GM13976 (cell line): Measurements from ENCODE around the gene SYT17.

Experiments
- DNase-seq: peaks from one replicate; pipeline ENCODE4 v3.0.0; 2012; ENCODE audit warnings: low spot score
- in situ Hi-C: fragments of 300-500 bp; cut with MboI; formaldehyde crosslinking; loops from one replicate; pipeline ENCODE4 v1.12.0; 2022; ENCODE audit warnings: low sequenced_read_pairs, mixed read lengths, inconsistent platforms; ENCODE audit not compliant: unreplicated experiment
- TF ChIP-seq, protein P1 (sequence below): IDR thresholded peaks from 2 replicates; pipeline ENCODE4 v1.5.1; 2012; ENCODE audit warnings: borderline replicate concordance, mild to moderate bottlenecking; ENCODE audit not compliant: insufficient read depth; ENCODE audit errors: extremely low read depth, missing control alignments, control extremely low read depth

Gene SYT17

DNA sequence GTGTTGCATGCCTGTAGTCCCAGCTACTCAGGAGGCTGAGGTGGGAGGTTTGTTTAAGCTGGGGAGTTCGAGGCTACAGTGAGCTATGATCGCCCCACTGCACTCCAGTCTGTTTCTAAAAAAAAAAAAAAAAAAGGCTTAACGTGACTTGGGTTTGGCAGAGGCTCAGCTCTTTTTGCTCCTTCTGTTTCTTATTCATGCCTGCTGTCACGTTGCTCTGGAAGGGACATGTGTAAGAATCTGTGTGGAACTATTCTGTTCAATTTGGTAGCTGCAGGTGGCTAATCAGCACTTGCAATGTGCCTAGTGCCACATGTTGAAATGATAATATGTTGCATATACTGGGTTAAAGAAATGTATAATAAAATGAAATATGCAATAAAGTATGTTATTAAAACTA lies 20.9 kb upstream of the SYT17 start:
- TF ChIP-seq, protein P1, sequence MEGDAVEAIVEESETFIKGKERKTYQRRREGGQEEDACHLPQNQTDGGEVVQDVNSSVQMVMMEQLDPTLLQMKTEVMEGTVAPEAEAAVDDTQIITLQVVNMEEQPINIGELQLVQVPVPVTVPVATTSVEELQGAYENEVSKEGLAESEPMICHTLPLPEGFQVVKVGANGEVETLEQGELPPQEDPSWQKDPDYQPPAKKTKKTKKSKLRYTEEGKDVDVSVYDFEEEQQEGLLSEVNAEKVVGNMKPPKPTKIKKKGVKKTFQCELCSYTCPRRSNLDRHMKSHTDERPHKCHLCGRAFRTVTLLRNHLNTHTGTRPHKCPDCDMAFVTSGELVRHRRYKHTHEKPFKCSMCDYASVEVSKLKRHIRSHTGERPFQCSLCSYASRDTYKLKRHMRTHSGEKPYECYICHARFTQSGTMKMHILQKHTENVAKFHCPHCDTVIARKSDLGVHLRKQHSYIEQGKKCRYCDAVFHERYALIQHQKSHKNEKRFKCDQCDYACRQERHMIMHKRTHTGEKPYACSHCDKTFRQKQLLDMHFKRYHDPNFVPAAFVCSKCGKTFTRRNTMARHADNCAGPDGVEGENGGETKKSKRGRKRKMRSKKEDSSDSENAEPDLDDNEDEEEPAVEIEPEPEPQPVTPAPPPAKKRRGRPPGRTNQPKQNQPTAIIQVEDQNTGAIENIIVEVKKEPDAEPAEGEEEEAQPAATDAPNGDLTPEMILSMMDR, result no peak
- in situ Hi-C loops, result no loop called here
- no peak for DNase-seq

DNA sequence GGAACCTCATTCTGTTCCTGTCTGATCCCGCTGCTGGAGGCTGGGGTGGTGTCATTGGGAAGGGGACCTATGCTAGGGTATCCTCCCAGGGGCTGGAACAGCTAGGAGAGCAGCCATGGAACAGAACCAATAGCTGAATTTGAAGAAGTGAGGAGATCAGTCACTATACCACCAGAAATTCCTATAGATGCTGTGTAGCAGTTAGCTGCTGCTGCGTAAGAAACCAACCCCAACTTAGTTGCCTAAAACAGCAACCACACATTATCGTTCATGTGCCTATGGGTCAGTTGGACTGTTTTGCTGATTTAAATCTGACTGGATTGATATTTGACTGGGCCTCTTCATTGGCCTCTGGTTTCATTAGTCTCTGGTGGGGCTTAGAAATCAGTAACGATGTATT lies 20.4 kb upstream of the SYT17 start:
- in situ Hi-C loops, result no loop called here
- DNase-seq, result no peak
- TF ChIP-seq, protein P1, result no peak

DNA sequence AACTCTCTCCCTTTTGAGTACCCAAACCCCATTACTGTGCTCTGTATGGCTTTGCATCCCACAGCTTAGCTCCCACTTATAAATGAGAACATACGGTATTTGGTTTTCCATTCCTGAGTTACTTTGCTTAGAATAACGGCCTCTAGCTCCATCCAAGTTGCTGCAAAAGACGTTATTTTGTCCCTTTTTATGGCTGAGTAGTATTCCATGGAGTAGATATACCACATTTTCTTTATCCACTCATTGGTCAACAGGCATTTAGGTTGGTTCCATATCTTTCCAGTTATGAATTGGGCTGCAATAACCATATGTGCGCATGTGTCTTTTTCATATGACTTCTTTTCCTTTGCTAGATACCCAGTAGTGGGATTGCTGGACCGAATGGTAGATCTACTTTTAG lies 19.9 kb upstream of the SYT17 start:
- no peak for DNase-seq
- in situ Hi-C loops, result no loop called here
- TF ChIP-seq, protein P1, result no peak

DNA sequence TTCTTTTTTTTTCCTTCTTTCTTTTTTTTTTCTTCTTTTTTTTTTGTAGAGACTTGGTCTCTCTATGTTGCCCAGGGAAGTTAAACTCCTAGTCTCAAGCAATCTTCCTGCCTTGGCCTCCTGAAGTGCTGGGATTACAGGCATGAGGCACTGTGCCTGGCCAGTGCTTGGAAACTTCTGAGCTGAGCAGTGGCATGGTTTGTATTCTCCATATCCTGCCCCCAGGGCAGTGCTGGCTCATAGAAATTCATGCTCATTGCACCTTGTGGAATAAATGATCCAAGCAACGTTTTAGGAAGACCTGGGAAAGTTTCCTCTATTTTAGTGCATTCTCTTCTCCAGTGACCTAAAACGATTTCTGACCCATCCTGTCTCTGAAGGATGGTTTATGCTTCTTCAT lies 16.7 kb upstream of the SYT17 start:
- in situ Hi-C loops, result no loop called here
- TF ChIP-seq, protein P1, result no peak
- no peak for DNase-seq

DNA sequence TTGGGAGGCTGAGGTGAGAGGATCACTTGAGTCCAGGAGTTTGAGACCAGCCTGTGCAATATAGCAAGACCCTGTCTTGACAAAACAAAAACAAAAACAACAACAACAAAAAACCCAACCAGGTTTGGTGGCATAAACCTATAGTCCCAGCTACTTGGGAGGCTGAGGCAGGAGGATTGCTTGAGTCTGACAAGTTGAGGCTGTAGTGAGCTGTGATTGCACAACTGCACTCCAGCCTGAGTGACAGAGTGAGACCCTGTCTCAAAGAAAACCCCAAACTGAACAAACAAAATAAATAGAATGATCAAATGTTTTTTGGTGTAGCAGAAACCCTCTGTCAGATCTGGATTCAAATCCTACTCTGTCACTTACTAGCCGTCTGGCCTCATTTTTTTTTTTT lies 16.0 kb upstream of the SYT17 start:
- in situ Hi-C loops, result no loop called here
- TF ChIP-seq, protein P1, result no peak
- DNase-seq, result no peak

DNA sequence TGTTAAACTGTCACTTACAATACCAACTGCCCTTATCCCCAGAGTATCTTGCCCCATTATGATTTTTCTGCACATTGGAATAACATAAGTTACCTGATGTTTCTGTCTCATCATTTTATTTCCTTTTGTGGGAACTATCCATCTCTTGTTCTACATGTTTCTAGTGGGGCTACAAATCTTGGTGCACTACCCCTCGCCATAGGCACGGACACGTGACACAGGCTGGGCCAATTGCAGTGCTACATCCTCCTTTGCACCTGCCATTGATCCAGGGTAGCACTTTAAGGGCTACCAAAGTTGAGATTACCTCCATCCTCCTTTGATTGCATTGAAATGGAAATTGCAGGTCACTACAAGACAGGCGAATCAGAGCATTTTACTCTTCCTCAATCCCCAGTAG lies 14.2 kb upstream of the SYT17 start:
- DNase-seq, result no peak
- TF ChIP-seq, protein P1, result no peak
- in situ Hi-C loops, result no loop called here

DNA sequence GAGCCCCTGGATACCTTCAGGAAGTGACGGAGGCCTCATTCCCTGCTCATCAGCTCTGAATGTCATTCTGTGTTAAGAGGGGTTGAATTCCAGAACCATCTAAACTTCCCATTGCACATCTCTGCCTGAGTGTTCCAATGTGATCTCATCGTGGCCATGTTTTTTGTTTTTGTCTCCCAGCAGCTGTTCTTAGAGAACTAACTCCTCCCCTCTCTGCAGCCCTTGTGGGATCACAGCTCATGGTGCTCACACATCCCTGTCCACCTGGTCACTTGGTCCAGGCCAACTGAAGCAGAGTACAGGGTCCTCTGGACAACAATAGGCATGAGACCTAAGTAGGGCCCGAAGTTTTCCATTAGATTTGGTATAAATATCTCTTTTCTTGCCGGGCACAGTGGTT lies 6.0 kb upstream of the SYT17 start:
- TF ChIP-seq, protein P1, result no peak
- in situ Hi-C loops, result no loop called here
- DNase-seq, result no peak
